A549 (cell line): ENCODE results near the gene ATL1. TPM values are rescaled to one million over a fixed set of nuclear protein-coding genes. Genes with fewer than 3 reads are reported as not detected.

Experiments
- ATAC-seq, 2 experiments: fragments of 200-7000 bp in 1 of 2; fragments of >200 bp in 1 of 2; cut with Nextera tagmentation in 1 of 2; cut with Tn5 transposase in 1 of 2; 3 replicates each; pipeline versions ENCODE4 v1.8.0 to v1.9.1; 2018 to 2020; ENCODE audit warnings: mild to moderate bottlenecking in 1 of 2, moderate library complexity in 1 of 2
- CTCF ChIA-PET: fragments of 300-600 bp; sonication (Branson Sonifier 250); formaldehyde crosslinking; extraction: SDS; loops from one replicate; lab custom pipeline; 2021; ENCODE audit warnings: antibody characterized with exemption, inconsistent platforms; lab: Yijun Ruan, JAX
- POLR2A ChIA-PET: fragments of 350-600 bp; formaldehyde crosslinking; extraction: SDS; loops from one replicate; lab custom pipeline; 2021; ENCODE audit warnings: antibody characterized with exemption, inconsistent platforms; lab: Yijun Ruan, JAX
- DNase-seq, 2 experiments: peaks; one replicate each; pipeline versions ENCODE4 v3.0.0 to v3.0.0-alpha.2; 2011 to 2016; ENCODE audit warnings: low read depth in 1 of 2, low spot score in 1 of 2
- FAIRE-seq: peaks from 2 replicates; lab custom pipeline; 2011; peaks lifted over from hg19 to GRCh38; lab: Jason Lieb, UNC
- H3K27ac ChIP-seq, 2 experiments: fragments of >200 bp; sonication (Bioruptor Twin); formaldehyde crosslinking; 3 replicates each; pipeline ENCODE4 v1.5.1; 2016 to 2017
- H3K4me1 ChIP-seq: fragments of >200 bp; sonication (Bioruptor Twin); formaldehyde crosslinking; 3 replicates; pipeline ENCODE4 v1.6.1; 2016
- H3K4me2 ChIP-seq: fragments of >200 bp; sonication (Bioruptor Twin); formaldehyde crosslinking; 3 replicates; pipeline ENCODE4 v1.6.1; 2016
- H3K4me3 ChIP-seq: fragments of >200 bp; sonication (Bioruptor Twin); formaldehyde crosslinking; 3 replicates; pipeline ENCODE4 v1.5.1; 2016
- H3K9me3 ChIP-seq: fragments of >200 bp; sonication (Bioruptor Twin); formaldehyde crosslinking; 3 replicates; pipeline ENCODE4 v1.6.1; 2016
- BHLHE40 ChIP-seq: IDR thresholded peaks from 2 replicates; pipeline ENCODE4 v1.6.1; 2012; ENCODE audit warnings: low read depth, low read length, inconsistent platforms
- CBX2 ChIP-seq: fragments of 200-600 bp; sonication (generic); IDR thresholded peaks from 2 replicates; pipeline ENCODE4 v1.6.1; 2016; ENCODE audit warnings: low read depth, mild to moderate bottlenecking, borderline replicate concordance
- CBX8 ChIP-seq: fragments of 200-600 bp; sonication (generic); IDR thresholded peaks from 2 replicates; pipeline ENCODE4 v1.6.1; 2016
- CHD4 ChIP-seq: fragments of 200-600 bp; sonication (generic); IDR thresholded peaks from 2 replicates; pipeline ENCODE4 v1.6.1; 2016; ENCODE audit warnings: antibody characterized with exemption, mild to moderate bottlenecking, borderline replicate concordance
- E2F6 ChIP-seq: IDR thresholded peaks from 2 replicates; pipeline ENCODE4 v1.6.1; 2012; ENCODE audit warnings: low read depth, borderline replicate concordance
- ESRRA ChIP-seq: fragments of 150-350 bp; IDR thresholded peaks from 2 replicates; pipeline ENCODE4 v1.6.1; 2014; ENCODE audit warnings: mild to moderate bottlenecking, low read length, borderline replicate concordance
- FOSB ChIP-seq: fragments of 250-450 bp; sonication (Bioruptor Pico); IDR thresholded peaks from 2 replicates; pipeline ENCODE4 v1.5.0; 2020; ENCODE audit warnings: mild to moderate bottlenecking, moderate library complexity
- FOSL2 ChIP-seq, 2 experiments: fragments of 450-650 bp in 1 of 2; fragments of >200 bp in 1 of 2; sonication (Bioruptor Twin) in 1 of 2; formaldehyde crosslinking; IDR thresholded peaks; 2 replicates each; pipeline versions ENCODE4 v1.5.0 to v1.6.1; 2016 to 2020; ENCODE audit warnings: mild to moderate bottlenecking in 1 of 2, moderate library complexity in 1 of 2
- HDAC2 ChIP-seq: fragments of 200-600 bp; sonication (generic); IDR thresholded peaks from 2 replicates; pipeline ENCODE4 v1.6.1; 2016
- HMGXB4 ChIP-seq: fragments of 250-450 bp; sonication (Bioruptor Pico); IDR thresholded peaks from 2 replicates; pipeline ENCODE4 v1.5.0; 2021; ENCODE audit warnings: mild to moderate bottlenecking, moderate library complexity, borderline replicate concordance
- HOXA7 ChIP-seq: fragments of 250-450 bp; sonication (Bioruptor Pico); IDR thresholded peaks from 2 replicates; pipeline ENCODE4 v1.5.0; 2020; ENCODE audit warnings: mild to moderate bottlenecking, moderate library complexity
- JUNB ChIP-seq: fragments of >200 bp; sonication (Bioruptor Twin); formaldehyde crosslinking; IDR thresholded peaks from 2 replicates; pipeline ENCODE4 v1.6.1; 2016
- KDM5A ChIP-seq: fragments of 200-600 bp; sonication (generic); IDR thresholded peaks from 2 replicates; pipeline ENCODE4 v1.6.1; 2016; ENCODE audit warnings: antibody characterized with exemption, mild to moderate bottlenecking
- MAZ ChIP-seq: fragments of 150-350 bp; IDR thresholded peaks from 2 replicates; pipeline ENCODE4 v1.6.1; 2014; ENCODE audit warnings: antibody characterized with exemption, low read depth, low read length, borderline replicate concordance
- PHF8 ChIP-seq: fragments of 200-600 bp; sonication (generic); IDR thresholded peaks from 2 replicates; pipeline ENCODE4 v1.6.1; 2016; ENCODE audit warnings: low read depth, mild to moderate bottlenecking, antibody characterized with exemption, moderate library complexity, borderline replicate concordance
- RCOR1 ChIP-seq: fragments of 150-350 bp; IDR thresholded peaks from 2 replicates; pipeline ENCODE4 v1.6.1; 2014; ENCODE audit warnings: antibody characterized with exemption, low read length, low read depth
- ZFP36 ChIP-seq: fragments of 450-650 bp; IDR thresholded peaks from 2 replicates; pipeline ENCODE4 v1.6.1; 2014; ENCODE audit warnings: borderline replicate concordance; ENCODE audit not compliant: partially characterized antibody
- ZSCAN20 ChIP-seq: fragments of 250-450 bp; sonication (Bioruptor Pico); IDR thresholded peaks from 2 replicates; pipeline ENCODE4 v1.8.0; 2022; ENCODE audit warnings: mild to moderate bottlenecking, moderate library complexity
- WGBS: methylation state at CpG from one replicate; pipeline ENCODE4 v1.1.6; 2017; ENCODE audit errors: missing lambda C conversion rate; 5-methylcytosine and 5-hydroxymethylcytosine counted together
- polyA plus RNA-seq, 4 experiments: library from polyadenylated mRNA; depleted of rRNA in 3 of 4; stranded (reverse); fragments of >200 nt; fragmentation: RNase III in 1 of 4; extraction: RNeasy Plus Mini Kit Qiagen cat#74134 plus additional on column Dnase treatment in 1 of 4; gene quantifications; 2 replicates in 3 of 4; 3 replicates in 1 of 4; pipeline ENCODE4 v1.2.3, GENCODE V29; 2011 to 2017
- TF ChIP-seq, protein P1 (sequence below): fragments of 450-650 bp; IDR thresholded peaks from 2 replicates; pipeline ENCODE4 v1.6.1; 2014; ENCODE audit warnings: antibody characterized with exemption
- TF ChIP-seq, protein P2 (sequence below): fragments of >200 bp; sonication (Bioruptor Twin); formaldehyde crosslinking; IDR thresholded peaks from 3 replicates; pipeline ENCODE4 v1.6.1; 2016

ATL1 gene
- polyA plus RNA-seq, 2 of the 4 experiments (the other 2 are of a cell fraction), result 4.7 to 5.1 TPM

DNA sequence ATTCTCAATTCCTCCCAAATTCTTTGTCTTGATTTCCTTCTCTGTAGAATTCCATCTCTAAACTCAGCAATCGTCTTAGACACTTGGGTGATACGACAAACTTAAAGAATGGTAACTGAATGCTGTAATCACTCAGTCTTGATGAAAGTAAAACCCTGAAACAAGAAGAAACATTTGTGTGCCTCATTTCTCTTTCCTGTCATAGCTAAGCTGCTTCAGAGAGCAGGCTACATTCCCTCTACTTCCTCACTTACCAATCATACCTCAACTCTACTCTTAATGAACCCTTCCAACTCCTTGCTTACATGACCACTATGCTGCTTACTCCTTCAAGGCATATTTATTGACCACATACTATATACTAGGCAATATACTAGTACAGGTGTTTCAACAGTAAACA is 35.9 kb upstream of the ATL1 start:
- Histone ChIP-seq H3K27ac (no peak overlapping the region), H3K9me3 (no peaks in the 10 kb centered on the region), H3K4me2 (no peak overlapping the region), H3K4me3 (no peak overlapping the region), H3K4me1 (peaks cover 40% of the 10 kb centered on the region)
- FAIRE-seq, result no peak
- ChIA-PET POLR2A (no interaction called here), CTCF (interaction anchor here (1.3 to 2.9 kb wide), 2 partner anchors 8 to 203 kb away, joined by 3 to 10 read pairs; partner anchors contain the start of gene MAP4K5)
- DNase-seq, result no peak
- WGBS, result 88% methylated on average over 2 of the region's 2 CpGs
- no peak for ATAC-seq
- TF ChIP-seq E2F6 (no peak), ZFP36 (no peak)

DNA sequence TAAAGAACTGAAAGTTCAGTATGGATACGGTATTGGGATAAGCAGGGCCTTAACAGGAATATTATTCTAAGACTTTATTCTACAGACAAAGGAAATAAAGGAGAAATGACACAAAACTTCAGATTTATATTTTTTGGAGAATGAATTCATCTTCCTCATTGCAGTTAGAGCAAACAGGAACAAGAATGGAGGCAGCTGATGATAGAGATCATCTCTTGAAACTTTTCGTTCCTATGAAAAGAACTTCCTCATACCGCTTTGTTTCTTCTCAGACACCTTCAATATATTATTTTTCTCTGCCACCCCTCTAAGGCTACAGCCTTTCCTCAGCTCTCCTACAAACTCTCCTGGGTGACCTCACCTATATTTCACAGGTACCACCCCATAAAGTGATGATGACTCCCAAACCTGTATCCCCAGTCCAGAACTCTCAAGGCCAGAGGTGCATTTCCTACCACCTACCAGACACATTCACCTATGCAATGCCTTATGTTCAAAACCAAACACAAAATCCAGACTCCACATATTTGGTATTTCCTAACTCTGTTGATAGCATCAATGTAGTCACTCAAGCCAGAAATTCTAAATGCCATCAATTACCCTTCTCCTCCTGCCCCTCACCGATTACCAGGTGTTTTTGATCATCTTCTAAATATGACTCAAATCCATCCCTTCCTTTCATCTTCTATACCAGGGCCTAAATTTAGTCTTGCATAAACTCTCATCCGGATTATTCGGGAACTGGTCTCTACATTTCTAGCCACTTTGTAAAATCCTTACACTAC is 35.0 kb upstream of the ATL1 start:
- ATAC-seq (no peak), FAIRE-seq (no peak), DNase-seq (no peak)
- no peaks in the 10 kb centered on the region for H3K9me3 ChIP-seq
- H3K4me1 ChIP-seq, result peaks cover 49% of the 10 kb centered on the region
- TF ChIP-seq FOSB, result no peak
- TF ChIP-seq, protein P1, sequence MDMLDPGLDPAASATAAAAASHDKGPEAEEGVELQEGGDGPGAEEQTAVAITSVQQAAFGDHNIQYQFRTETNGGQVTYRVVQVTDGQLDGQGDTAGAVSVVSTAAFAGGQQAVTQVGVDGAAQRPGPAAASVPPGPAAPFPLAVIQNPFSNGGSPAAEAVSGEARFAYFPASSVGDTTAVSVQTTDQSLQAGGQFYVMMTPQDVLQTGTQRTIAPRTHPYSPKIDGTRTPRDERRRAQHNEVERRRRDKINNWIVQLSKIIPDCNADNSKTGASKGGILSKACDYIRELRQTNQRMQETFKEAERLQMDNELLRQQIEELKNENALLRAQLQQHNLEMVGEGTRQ, result no peak
- TF ChIP-seq BHLHE40, result no peak
- no peak for TF ChIP-seq HDAC2
- no peak for TF ChIP-seq CBX2
- no peak for TF ChIP-seq FOSL2 (IDR thresholded peaks at IDR 0.05)
- TF ChIP-seq FOSL2 (CRISPR knock-in tag; IDR thresholded peaks at IDR 0.05), result no peak
- no peak for TF ChIP-seq PHF8
- TF ChIP-seq KDM5A, result no peak
- no peak for TF ChIP-seq HOXA7 (CRISPR knock-in tag)
- TF ChIP-seq MAZ, result no peak
- TF ChIP-seq CHD4, result no peak
- TF ChIP-seq HMGXB4, result no peak
- H3K4me2 ChIP-seq, result no peak overlapping the region
- no peak overlapping the region for H3K4me3 ChIP-seq
- POLR2A ChIA-PET, result no interaction called here
- no peak overlapping the region for H3K27ac ChIP-seq
- WGBS, result 90% methylated on average over 6 of the region's 6 CpGs
- CTCF ChIA-PET, result interaction anchor here (1.3 to 2.9 kb wide), 2 partner anchors 7 to 204 kb away, joined by 3 to 10 read pairs; partner anchors contain the start of gene MAP4K5

DNA sequence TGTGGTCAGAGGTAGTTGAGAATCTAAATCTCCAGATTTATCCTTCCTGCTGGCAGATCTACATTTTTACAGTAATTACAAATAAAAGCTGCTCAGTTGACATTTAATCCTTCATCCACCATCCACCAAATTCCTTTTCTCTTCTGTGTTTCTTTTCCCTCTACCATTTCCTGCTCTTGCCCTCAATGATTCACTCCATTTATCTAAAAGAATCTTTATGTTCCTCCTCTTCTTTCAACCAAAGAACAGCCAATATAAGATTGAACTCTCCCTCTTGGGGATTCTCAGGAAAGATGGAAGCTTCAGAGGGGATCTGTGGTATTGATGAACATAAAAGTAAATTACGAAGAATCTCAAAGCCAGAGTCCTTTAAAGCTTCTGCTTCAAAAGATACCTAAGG is 31.9 kb upstream of the ATL1 start:
- FAIRE-seq (no peak), ATAC-seq (no peak), DNase-seq (no peak)
- Histone ChIP-seq H3K9me3 (no peaks in the 10 kb centered on the region), H3K4me3 (no peak overlapping the region), H3K4me2 (no peak overlapping the region), H3K27ac (no peak overlapping the region), H3K4me1 (peaks cover 44% of the 10 kb centered on the region)
- TF ChIP-seq CBX8, result no peak
- TF ChIP-seq JUNB, result no peak
- TF ChIP-seq RCOR1, result no peak
- TF ChIP-seq ESRRA, result no peak
- TF ChIP-seq HOXA7 (CRISPR knock-in tag), result no peak
- no peak for TF ChIP-seq ZSCAN20 (CRISPR knock-in tag)
- TF ChIP-seq, protein P2, sequence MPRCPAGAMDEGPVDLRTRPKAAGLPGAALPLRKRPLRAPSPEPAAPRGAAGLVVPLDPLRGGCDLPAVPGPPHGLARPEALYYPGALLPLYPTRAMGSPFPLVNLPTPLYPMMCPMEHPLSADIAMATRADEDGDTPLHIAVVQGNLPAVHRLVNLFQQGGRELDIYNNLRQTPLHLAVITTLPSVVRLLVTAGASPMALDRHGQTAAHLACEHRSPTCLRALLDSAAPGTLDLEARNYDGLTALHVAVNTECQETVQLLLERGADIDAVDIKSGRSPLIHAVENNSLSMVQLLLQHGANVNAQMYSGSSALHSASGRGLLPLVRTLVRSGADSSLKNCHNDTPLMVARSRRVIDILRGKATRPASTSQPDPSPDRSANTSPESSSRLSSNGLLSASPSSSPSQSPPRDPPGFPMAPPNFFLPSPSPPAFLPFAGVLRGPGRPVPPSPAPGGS, result no peak
- TF ChIP-seq, protein P1, result no peak
- 92% methylated on average over 1 of the region's 1 CpG for WGBS
- ChIA-PET CTCF (interaction anchor here (0.6 to 2.3 kb wide), 5 partner anchors 10 to 250 kb away, joined by 3 to 8 read pairs (median 4); no protein-coding TSS in a partner anchor), POLR2A (interaction anchor here (0.7 kb wide), 1 partner anchor 188 kb away, joined by 3 read pairs; no protein-coding TSS in a partner anchor)
